GM12878 (cell line): ENCODE measurements around the gene GBX1. TPM values are rescaled to one million over a fixed set of nuclear protein-coding genes. Genes with fewer than 3 reads are reported as not detected.

Experiments
- ATAC-seq: fragments of 200-7000 bp; cut with Tn5 transposase; 3 replicates; pipeline ENCODE4 v1.9.1; 2020; ENCODE audit warnings: mild to moderate bottlenecking, moderate library complexity
- BruUV-seq: library from RNA; stranded (reverse); fragments of 400-500 nt; replicated peaks from 2 replicates; lab custom pipeline; 2021; lab: Mats Ljungman, UMichigan
- CTCF ChIA-PET: fragments of 300-600 bp; sonication (Branson Sonifier 250); formaldehyde crosslinking; extraction: SDS; loops from one replicate; lab custom pipeline; 2021; ENCODE audit warnings: inconsistent platforms; lab: Yijun Ruan, JAX
- POLR2A ChIA-PET: fragments of 350-600 bp; formaldehyde crosslinking; extraction: SDS; loops from one replicate; lab custom pipeline; 2021; ENCODE audit warnings: inconsistent platforms; lab: Charles Lee
- RAD21 ChIA-PET: fragments of 300-600 bp; sonication (Branson Sonifier 250); formaldehyde crosslinking; loops from one replicate; lab custom pipeline; 2023; ENCODE audit warnings: antibody characterized with exemption; ENCODE audit not compliant: unreplicated experiment; lab: Charles Lee
- SMC1A ChIA-PET: fragments of 300-600 bp; sonication (Branson Sonifier 250); formaldehyde crosslinking; loops from one replicate; lab custom pipeline; 2023; ENCODE audit not compliant: unreplicated experiment, uncharacterized antibody; lab: Charles Lee
- DNase-seq: peaks from one replicate; pipeline ENCODE4 v3.0.0-alpha.2; 2011; ENCODE audit warnings: low read depth, low spot score
- FAIRE-seq: peaks from 3 replicates; lab custom pipeline; 2011; peaks lifted over from hg19 to GRCh38; lab: Jason Lieb, UNC
- H2AFZ ChIP-seq: 2 replicates; pipeline ENCODE4 v1.6.0; 2011; ENCODE audit warnings: low read depth, low read length, control low read depth; ENCODE audit not compliant: control insufficient read depth
- H3K27ac ChIP-seq: 2 replicates; pipeline ENCODE4 v1.5.1; 2011; ENCODE audit warnings: control low read depth; ENCODE audit not compliant: control insufficient read depth, insufficient read depth
- H3K27me3 ChIP-seq, 2 experiments: replicated peaks in 1 of 2; 2 replicates each; pipeline versions ENCODE4 v1.6.0 to v1.6.1; 2011; ENCODE audit warnings: low read length in 1 of 2; ENCODE audit not compliant: control insufficient read depth in 2 of 2, insufficient read depth in 2 of 2
- H3K36me3 ChIP-seq, 2 experiments: 2 replicates each; pipeline ENCODE4 v1.5.1; 2011; ENCODE audit warnings: low read length in 1 of 2; ENCODE audit not compliant: control insufficient read depth in 2 of 2, insufficient read depth in 2 of 2
- H3K4me1 ChIP-seq: 2 replicates; pipeline ENCODE4 v1.6.1; 2011; ENCODE audit warnings: mild to moderate bottlenecking, low read length, moderate library complexity, mixed read lengths; ENCODE audit not compliant: control insufficient read depth, insufficient read depth
- H3K4me2 ChIP-seq: 2 replicates; pipeline ENCODE4 v1.6.0; 2011; ENCODE audit warnings: control low read depth; ENCODE audit not compliant: control insufficient read depth, insufficient read depth
- H3K4me3 ChIP-seq: fragments of 200-600 bp; sonication (generic); 2 replicates; pipeline ENCODE4 v1.5.1; 2016
- H3K79me2 ChIP-seq: 2 replicates; pipeline ENCODE4 v1.6.0; 2011; ENCODE audit warnings: low read length; ENCODE audit not compliant: control insufficient read depth, insufficient read depth
- H3K9ac ChIP-seq: 2 replicates; pipeline ENCODE4 v1.8.0; 2011; ENCODE audit warnings: low read length, control low read depth, mixed read lengths; ENCODE audit not compliant: control insufficient read depth, insufficient read depth
- H3K9me3 ChIP-seq: replicated peaks from 3 replicates; pipeline ENCODE4 v1.5.1; 2011; ENCODE audit warnings: mild to moderate bottlenecking, low read length; ENCODE audit not compliant: control insufficient read depth, insufficient read depth
- H4K20me1 ChIP-seq: 2 replicates; pipeline ENCODE4 v1.6.0; 2011; ENCODE audit not compliant: control insufficient read depth, insufficient read depth
- CBX5 ChIP-seq: sonication (generic); IDR thresholded peaks from 2 replicates; pipeline ENCODE4 v1.6.1; 2016; ENCODE audit warnings: low read depth, moderate library complexity, mild to moderate bottlenecking, inconsistent platforms
- HDGF ChIP-seq: fragments of 450-650 bp; IDR thresholded peaks from 2 replicates; pipeline ENCODE4 v1.6.1; 2016; ENCODE audit warnings: antibody characterized with exemption
- IRF5 ChIP-seq: fragments of 450-650 bp; IDR thresholded peaks from 2 replicates; pipeline ENCODE4 v1.6.1; 2017; ENCODE audit warnings: borderline replicate concordance
- LARP7 ChIP-seq: fragments of 450-650 bp; IDR thresholded peaks from 2 replicates; pipeline ENCODE4 v1.6.1; 2017; ENCODE audit warnings: mild to moderate bottlenecking
- MAX ChIP-seq: IDR thresholded peaks from 2 replicates; pipeline ENCODE4 v1.6.1; 2012; ENCODE audit warnings: low read depth, low read length, improper control_type of control experiment
- MYB ChIP-seq: fragments of 150-350 bp; IDR thresholded peaks from 2 replicates; pipeline ENCODE4 v1.6.1; 2014; ENCODE audit warnings: mild to moderate bottlenecking, low read depth, low read length, borderline replicate concordance
- PML ChIP-seq: IDR thresholded peaks from 2 replicates; pipeline ENCODE4 v1.6.1; 2012; ENCODE audit warnings: low read length, inconsistent platforms
- POLR2AphosphoS2 ChIP-seq: IDR thresholded peaks from 2 replicates; pipeline ENCODE4 v1.6.1; 2011; ENCODE audit warnings: low read depth, mild to moderate bottlenecking, low read length, improper control_type of control experiment, moderate library complexity
- RCOR1 ChIP-seq: conservative IDR thresholded peaks from 2 replicates; pipeline ENCODE4 v1.6.1; 2012; ENCODE audit warnings: low read depth, low read length, improper control_type of control experiment
- SMAD5 ChIP-seq: IDR thresholded peaks from 2 replicates; pipeline ENCODE4 v1.6.1; 2016; ENCODE audit warnings: antibody characterized with exemption, low read depth
- TARDBP ChIP-seq: IDR thresholded peaks from 2 replicates; pipeline ENCODE4 v1.6.1; 2016; ENCODE audit warnings: borderline replicate concordance
- TCF7 ChIP-seq: IDR thresholded peaks from 2 replicates; pipeline ENCODE4 v1.6.1; 2014; ENCODE audit warnings: antibody characterized with exemption, borderline replicate concordance
- ZNF207 ChIP-seq: fragments of 450-650 bp; IDR thresholded peaks from 2 replicates; pipeline ENCODE4 v1.6.1; 2014; ENCODE audit warnings: antibody characterized with exemption, mild to moderate bottlenecking, borderline replicate concordance
- WGBS: methylation state at CpG from one replicate; pipeline ENCODE4 v1.1.6; 2016; ENCODE audit warnings: low lambda C conversion rate; ENCODE audit not compliant: insufficient replicate concordance, insufficient coverage; ENCODE audit errors: missing lambda C conversion rate; 5-methylcytosine and 5-hydroxymethylcytosine counted together
- in situ Hi-C: fragments of 300-500 bp; cut with MboI; formaldehyde crosslinking; loops from 9 replicates; pipeline ENCODE4 v1.14.3; 2018; ENCODE audit warnings: mixed read lengths
- intact Hi-C: fragments of 100-400 bp; cut with micrococcal nuclease; formaldehyde crosslinking; loops from one replicate; pipeline ENCODE4 v1.14.2; 2022; ENCODE audit not compliant: unreplicated experiment
- polyA plus RNA-seq, 11 experiments: library from polyadenylated mRNA; depleted of rRNA in 4 of 11; unstranded in 6 of 11; stranded (reverse) in 5 of 11; fragments of >200 nt; fragmentation: Nextera tagmentation in 4 of 11; fragmentation: Illumina TruSeq in 1 of 11; extraction: Ambion mirVana in 4 of 11; extraction: Trizol in 1 of 11; gene quantifications; 1 replicate in 1 of 11; 2 replicates in 10 of 11; pipeline versions ENCODE4 v1.2.1 to v1.2.3, GENCODE V29; 2011 to 2016; ENCODE audit warnings: inconsistent platforms in 2 of 11, missing spikeins in 2 of 11, low read depth in 1 of 11
- total RNA-seq, 4 experiments: library from RNA; depleted of rRNA in 3 of 4; stranded (reverse); fragments of >200 nt in 3 of 4; fragmentation: Illumina TruSeq in 1 of 4; extraction: Trizol in 1 of 4; gene quantifications; 2 replicates each; pipeline versions ENCODE4 v1.2.1 to v1.2.3, GENCODE V29; 2013 to 2021
- TF ChIP-seq, protein P1 (sequence below): IDR thresholded peaks from 2 replicates; pipeline ENCODE4 v1.6.1; 2011; ENCODE audit warnings: low read depth, low read length, improper control_type of control experiment, borderline replicate concordance
- TF ChIP-seq, protein P2 (sequence below): fragments of 450-650 bp; IDR thresholded peaks from 2 replicates; pipeline ENCODE4 v1.6.1; 2014; ENCODE audit warnings: mild to moderate bottlenecking

GBX1 gene
- total and polyA plus RNA-seq, 10 of the 15 experiments (the other 5 are each of a cell fraction or from before 2014, with no cell fraction given): not detected

DNA sequence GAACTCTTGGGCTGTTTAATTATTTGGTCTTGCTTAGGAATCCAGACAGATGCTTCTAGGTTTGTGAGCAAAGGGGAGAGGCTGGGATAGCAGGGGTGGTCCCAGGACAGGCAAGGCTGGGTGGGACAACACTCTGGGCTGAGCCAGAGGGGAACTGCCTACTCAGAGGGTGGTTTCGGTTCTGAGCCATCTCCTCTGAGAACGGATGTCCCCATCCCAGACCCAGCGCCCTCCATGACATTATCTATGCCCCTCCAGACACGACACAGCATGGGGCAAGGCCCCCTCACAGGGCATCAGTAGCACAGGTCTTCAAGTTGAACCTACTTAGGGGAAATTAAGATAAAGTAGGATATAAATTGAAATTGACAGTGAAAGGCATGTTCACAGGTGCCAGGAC, 12.5 kb upstream of the GBX1 start:
- ATAC-seq (no peak), FAIRE-seq (no peak)

More for the DNA sequence above, 12.5 kb upstream of the GBX1 start:
- H3K27ac ChIP-seq: no peak overlapping the region
- no TSS peak for BruUV-seq
- intact Hi-C loops: no loop called here
- no peaks in the 10 kb centered on the region for H3K9me3 ChIP-seq
- ChIA-PET SMC1A (no interaction called here), RAD21 (no interaction called here), CTCF (interaction anchor here (1.7 kb wide), 1 partner anchor 14 kb away, joined by 5 read pairs; no protein-coding TSS in a partner anchor), POLR2A (no interaction called here)
- H2AFZ ChIP-seq: no peak overlapping the region
- peaks cover 0 to 4% of the 10 kb centered on the region in 2 experiments; a peak in 3 of 4 replicates for H3K27me3 ChIP-seq
- H3K36me3 ChIP-seq: no peaks in the 10 kb centered on the region
- TF ChIP-seq IRF5 (no peak), TARDBP (no peak), MAX (no peak), LARP7 (no peak), POLR2AphosphoS2 (no peak), RCOR1 (no peak), PML (no peak), HDGF (no peak), CBX5 (no peak), ZNF207 (no peak), TCF7 (no peak), SMAD5 (no peak), MYB (no peak)
- TF ChIP-seq, protein P1, sequence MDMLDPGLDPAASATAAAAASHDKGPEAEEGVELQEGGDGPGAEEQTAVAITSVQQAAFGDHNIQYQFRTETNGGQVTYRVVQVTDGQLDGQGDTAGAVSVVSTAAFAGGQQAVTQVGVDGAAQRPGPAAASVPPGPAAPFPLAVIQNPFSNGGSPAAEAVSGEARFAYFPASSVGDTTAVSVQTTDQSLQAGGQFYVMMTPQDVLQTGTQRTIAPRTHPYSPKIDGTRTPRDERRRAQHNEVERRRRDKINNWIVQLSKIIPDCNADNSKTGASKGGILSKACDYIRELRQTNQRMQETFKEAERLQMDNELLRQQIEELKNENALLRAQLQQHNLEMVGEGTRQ: no peak
- TF ChIP-seq, protein P2, sequence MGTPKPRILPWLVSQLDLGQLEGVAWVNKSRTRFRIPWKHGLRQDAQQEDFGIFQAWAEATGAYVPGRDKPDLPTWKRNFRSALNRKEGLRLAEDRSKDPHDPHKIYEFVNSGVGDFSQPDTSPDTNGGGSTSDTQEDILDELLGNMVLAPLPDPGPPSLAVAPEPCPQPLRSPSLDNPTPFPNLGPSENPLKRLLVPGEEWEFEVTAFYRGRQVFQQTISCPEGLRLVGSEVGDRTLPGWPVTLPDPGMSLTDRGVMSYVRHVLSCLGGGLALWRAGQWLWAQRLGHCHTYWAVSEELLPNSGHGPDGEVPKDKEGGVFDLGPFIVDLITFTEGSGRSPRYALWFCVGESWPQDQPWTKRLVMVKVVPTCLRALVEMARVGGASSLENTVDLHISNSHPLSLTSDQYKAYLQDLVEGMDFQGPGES: no peak
- H3K9ac ChIP-seq: no peak overlapping the region
- H3K4me3 ChIP-seq: no peak overlapping the region
- WGBS: 3% methylated on average over 4 of the region's 4 CpGs
- in situ Hi-C loops: no loop called here
- no peak for DNase-seq
- no peaks in the 10 kb centered on the region for H3K79me2 ChIP-seq
- H3K4me1 ChIP-seq: no peaks in the 10 kb centered on the region
- H4K20me1 ChIP-seq: no peaks in the 10 kb centered on the region
- H3K4me2 ChIP-seq: no peak overlapping the region
